PFSK-1 (cell line): ENCODE data around the gene PGRMC2.

Source experiments
- FOXP2 ChIP-seq: optimal IDR thresholded peaks from 2 replicates; pipeline ENCODE3; 2011; ENCODE audit warnings: borderline replicate concordance, control low read depth, inconsistent platforms; ENCODE audit not compliant: insufficient read depth; ENCODE audit errors: extremely low read length, extremely low read depth
- POLR2AphosphoS5 ChIP-seq: IDR thresholded peaks from 2 replicates; pipeline ENCODE4 v1.6.1; 2012; ENCODE audit warnings: low read depth, mild to moderate bottlenecking, control low read depth, low read length, moderate library complexity
- REST ChIP-seq, 2 experiments: IDR thresholded peaks; 2 replicates each; pipeline versions ENCODE4 v1.6.1 to v1.8.0; 2011 to 2012; ENCODE audit warnings: low read depth in 2 of 2, low read length in 2 of 2, control low read depth in 1 of 2, inconsistent platforms in 1 of 2, mild to moderate bottlenecking in 1 of 2, moderate library complexity in 1 of 2; ENCODE audit not compliant: insufficient read depth in 1 of 2
- SIN3A ChIP-seq: IDR thresholded peaks from 2 replicates; pipeline ENCODE4 v1.6.1; 2012; ENCODE audit warnings: mild to moderate bottlenecking, low read length, moderate library complexity, borderline replicate concordance; ENCODE audit not compliant: insufficient read depth
- TAF1 ChIP-seq: IDR thresholded peaks from 2 replicates; pipeline ENCODE4 v1.6.1; 2012; ENCODE audit warnings: low read length, control low read depth, borderline replicate concordance; ENCODE audit not compliant: insufficient read depth

Gene PGRMC2

GRCh38 chr4:128241981-128242380, 45.6 kb downstream of the PGRMC2 start:
- TF ChIP-seq TAF1: no peak
- no peak for TF ChIP-seq POLR2AphosphoS5
- TF ChIP-seq REST (IDR thresholded peaks at IDR 0.05; ENCODE audit: insufficient read depth in 1 of 2, low read depth in 2 of 2, low read length in 2 of 2): no peak
- TF ChIP-seq FOXP2: no peak
- no peak for TF ChIP-seq SIN3A

GRCh38 chr4:128241425-128241913, 46.1 kb downstream of the PGRMC2 start:
- TF ChIP-seq TAF1: no peak
- TF ChIP-seq POLR2AphosphoS5: no peak
- no peak for TF ChIP-seq REST (IDR thresholded peaks at IDR 0.05; ENCODE audit: insufficient read depth in 1 of 2, low read depth in 2 of 2, low read length in 2 of 2)
- no peak for TF ChIP-seq SIN3A
- no peak for TF ChIP-seq FOXP2

- TF ChIP-seq FOXP2 (no peak), REST (IDR thresholded peaks at IDR 0.05; ENCODE audit: insufficient read depth in 1 of 2, low read depth in 2 of 2, low read length in 2 of 2) (no peak)
Observed at GRCh38 chr4:128241019-128241418, 46.6 kb downstream of the PGRMC2 start.

- TF ChIP-seq POLR2AphosphoS5 (no peak), TAF1 (no peak), REST (IDR thresholded peaks at IDR 0.05; ENCODE audit: insufficient read depth in 1 of 2, low read depth in 2 of 2, low read length in 2 of 2) (no peak), FOXP2 (no peak), SIN3A (no peak)
Observed at GRCh38 chr4:128234836-128235235, 52.8 kb downstream of the PGRMC2 start.

GRCh38 chr4:128232719-128233118, 54.9 kb downstream of the PGRMC2 start:
- no peak for TF ChIP-seq REST (IDR thresholded peaks at IDR 0.05; ENCODE audit: insufficient read depth in 1 of 2, low read depth in 2 of 2, low read length in 2 of 2)
- no peak for TF ChIP-seq TAF1
- no peak for TF ChIP-seq POLR2AphosphoS5
- no peak for TF ChIP-seq FOXP2
- TF ChIP-seq SIN3A: no peak
